Coronary artery (tissue), 2 donors: ENCODE measurements around the gene IFT122.
"Not testable (repeated sequence)": the region's sequence is repeated elsewhere in the genome, so short reads cannot be mapped to it uniquely, and the experiment has no call there.

Source experiments
- DNase-seq: peaks from one replicate; pipeline ENCODE4 v3.0.0-alpha.2; 2017; ENCODE audit warnings: low spot score
- H3K27ac ChIP-seq, 2 donors: fragments of 200-600 bp; sonication (generic); one replicate each; pipeline ENCODE4 v1.5.1; 2016 to 2019
- H3K4me3 ChIP-seq: fragments of 200-600 bp; sonication (generic); 2 replicates; pipeline ENCODE4 v1.5.1; 2016; ENCODE audit warnings: mild to moderate bottlenecking, moderate library complexity
- TF ChIP-seq, protein P1 (sequence below): fragments of 200-600 bp; sonication (generic); IDR thresholded peaks from one replicate; pipeline ENCODE4 v1.5.1; 2019; ENCODE audit warnings: antibody characterized with exemption

The IFT122 gene

GRCh38 chr3:129439817-129440617, at the start of gene IFT122, which contains the start of gene MBD4:
TSS of gene IFT122 (plus strand) at chr3:129440224. CDS start at chr3:129440331, 107 bp downstream.
TSS of gene MBD4 (minus strand) at chr3:129439948. CDS start at chr3:129439833, 115 bp downstream.
- DNase-seq, result peak; percentile 99
- Histone ChIP-seq H3K4me3 (peak within 1 kb of the TSS; percentile 100), H3K27ac (peak within 1 kb of the TSS; percentile 75 to 99)
- TF ChIP-seq, protein P1, sequence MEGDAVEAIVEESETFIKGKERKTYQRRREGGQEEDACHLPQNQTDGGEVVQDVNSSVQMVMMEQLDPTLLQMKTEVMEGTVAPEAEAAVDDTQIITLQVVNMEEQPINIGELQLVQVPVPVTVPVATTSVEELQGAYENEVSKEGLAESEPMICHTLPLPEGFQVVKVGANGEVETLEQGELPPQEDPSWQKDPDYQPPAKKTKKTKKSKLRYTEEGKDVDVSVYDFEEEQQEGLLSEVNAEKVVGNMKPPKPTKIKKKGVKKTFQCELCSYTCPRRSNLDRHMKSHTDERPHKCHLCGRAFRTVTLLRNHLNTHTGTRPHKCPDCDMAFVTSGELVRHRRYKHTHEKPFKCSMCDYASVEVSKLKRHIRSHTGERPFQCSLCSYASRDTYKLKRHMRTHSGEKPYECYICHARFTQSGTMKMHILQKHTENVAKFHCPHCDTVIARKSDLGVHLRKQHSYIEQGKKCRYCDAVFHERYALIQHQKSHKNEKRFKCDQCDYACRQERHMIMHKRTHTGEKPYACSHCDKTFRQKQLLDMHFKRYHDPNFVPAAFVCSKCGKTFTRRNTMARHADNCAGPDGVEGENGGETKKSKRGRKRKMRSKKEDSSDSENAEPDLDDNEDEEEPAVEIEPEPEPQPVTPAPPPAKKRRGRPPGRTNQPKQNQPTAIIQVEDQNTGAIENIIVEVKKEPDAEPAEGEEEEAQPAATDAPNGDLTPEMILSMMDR, result no peak

GRCh38 chr3:129391583-129391982, 48.4 kb upstream of the IFT122 start:
- not testable (repeated sequence) for H3K27ac ChIP-seq, DNase-seq

DNA sequence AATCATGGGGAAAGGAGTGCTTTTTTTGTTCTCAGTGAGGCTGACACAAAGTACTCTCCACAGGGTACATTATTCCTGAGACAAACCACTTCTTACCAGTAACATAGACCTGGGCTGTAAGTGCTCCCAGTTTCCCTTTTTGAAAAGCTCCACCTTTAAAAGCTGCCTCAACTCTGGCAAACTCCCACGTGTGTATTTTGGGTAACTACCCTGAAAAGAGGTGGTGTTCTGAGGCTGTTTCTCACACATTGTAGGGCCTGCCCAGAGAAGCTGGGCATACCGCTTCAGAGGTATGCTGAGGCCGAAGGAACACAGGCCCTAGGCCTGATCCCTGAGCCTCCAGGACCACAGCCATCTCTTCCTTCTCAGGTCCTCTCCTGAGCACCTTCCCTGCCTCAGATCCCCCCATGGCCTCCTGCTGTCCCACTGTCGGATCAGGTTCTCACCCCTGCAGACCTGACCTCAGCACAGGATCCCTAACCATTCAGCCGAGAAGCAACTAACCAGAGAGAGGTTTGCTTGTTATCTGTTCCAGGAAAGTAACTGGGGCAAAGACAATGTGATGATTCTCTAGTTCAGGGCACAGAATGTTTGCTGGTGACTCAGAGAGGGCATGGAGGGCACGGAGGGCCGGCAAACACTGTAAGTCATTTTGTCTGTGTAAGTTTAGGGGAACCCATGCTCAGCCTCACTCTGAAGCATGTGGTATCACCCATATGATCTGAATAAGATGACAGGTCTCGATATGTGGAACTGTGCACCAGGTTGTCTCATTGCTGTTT, 47.7 kb upstream of the IFT122 start:
- H3K4me3 ChIP-seq, H3K27ac ChIP-seq, DNase-seq: not testable (repeated sequence)

More at GRCh38 chr3:129391583-129391982, 48.4 kb upstream of the IFT122 start:
- not testable (repeated sequence) for H3K4me3 ChIP-seq

DNA sequence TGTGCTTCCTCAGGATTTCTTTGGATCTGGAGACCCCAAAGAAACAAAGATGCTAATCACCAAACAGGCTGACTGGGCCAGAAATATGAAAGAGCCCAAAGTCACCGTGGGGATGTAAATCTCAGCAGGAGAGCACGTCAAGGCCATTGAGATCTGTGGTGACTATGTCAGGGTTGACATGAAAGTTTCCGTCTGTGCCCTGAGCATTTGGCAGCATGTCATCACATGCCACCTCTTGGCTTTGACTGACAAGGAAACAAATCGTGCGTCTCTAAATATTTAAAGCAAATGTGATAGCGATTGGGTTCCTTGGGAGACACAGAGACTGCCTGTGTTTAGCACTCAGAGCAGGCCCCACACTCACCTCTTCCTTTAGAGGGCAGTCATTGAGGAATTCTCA, 46.8 kb upstream of the IFT122 start:
- no peak overlapping the region for H3K4me3 ChIP-seq
- no peak for DNase-seq
- TF ChIP-seq, protein P1, result no peak
- no peak overlapping the region for H3K27ac ChIP-seq

DNA sequence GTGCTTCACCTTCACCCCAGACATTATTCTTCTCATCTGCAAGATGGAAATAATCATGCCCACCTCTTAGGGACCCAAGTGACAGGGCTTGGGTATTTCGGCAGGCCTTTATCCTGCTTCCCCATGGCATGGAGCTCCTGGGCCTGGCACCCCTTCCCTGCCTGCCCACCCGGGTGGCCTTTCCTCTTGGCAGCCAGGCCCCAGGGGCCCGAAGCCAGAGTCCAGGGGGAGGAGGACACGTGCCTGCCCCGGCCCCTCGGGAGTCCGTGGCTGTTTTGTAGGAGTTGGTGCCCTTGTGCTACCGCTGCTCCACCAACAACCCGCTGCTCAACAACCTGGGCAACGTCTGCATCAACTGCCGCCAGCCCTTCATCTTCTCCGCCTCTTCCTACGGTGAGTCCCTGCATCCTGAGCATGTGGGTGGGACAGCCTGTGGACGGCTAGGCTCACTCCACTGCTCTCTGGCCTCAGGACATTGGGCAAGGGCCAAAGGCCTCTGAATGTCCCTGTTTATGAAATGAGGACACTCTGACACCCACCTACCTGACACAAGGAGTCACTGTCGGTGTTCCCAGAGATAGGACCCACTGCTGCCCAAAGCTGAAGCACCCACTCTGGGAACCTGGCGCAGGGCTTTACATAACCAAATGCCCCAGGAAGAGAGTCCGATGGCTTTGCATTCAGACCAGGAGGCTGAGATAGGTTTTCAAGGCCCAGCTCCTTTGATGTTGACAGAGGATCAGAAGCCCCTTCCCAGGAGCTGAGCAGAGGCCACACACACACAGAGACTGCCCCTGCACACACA, 46.1 kb upstream of the IFT122 start:
- H3K27ac ChIP-seq, result not testable (repeated sequence)

GRCh38 chr3:129398803-129399144, 41.2 kb upstream of the IFT122 start:
- no peak for DNase-seq

More for the DNA sequence above, 46.1 kb upstream of the IFT122 start:
- not testable (repeated sequence) for DNase-seq, H3K4me3 ChIP-seq

GRCh38 chr3:129399145-129399894, 40.7 kb upstream of the IFT122 start:
- Histone ChIP-seq H3K4me3 (peak overlapping the region; percentile 74), H3K27ac (peak overlapping the region; percentile 64 to 79)
- DNase-seq, result peak; percentile 84
- TF ChIP-seq, protein P1, result peak; percentile 65

More at GRCh38 chr3:129398803-129399144, 41.2 kb upstream of the IFT122 start:
- H3K4me3 ChIP-seq, result peak overlapping the region; percentile 74
- peak overlapping the region; percentile 64 to 79 for H3K27ac ChIP-seq
- TF ChIP-seq, protein P1, result no peak
